ENCODE results near the gene ARX. TPM values are rescaled to one million over a fixed set of nuclear protein-coding genes. Genes with fewer than 3 reads are reported as not detected.

ARX gene
- total RNA-seq, 1 experiment from 2014 or later = 0.24 TPM

DNA sequence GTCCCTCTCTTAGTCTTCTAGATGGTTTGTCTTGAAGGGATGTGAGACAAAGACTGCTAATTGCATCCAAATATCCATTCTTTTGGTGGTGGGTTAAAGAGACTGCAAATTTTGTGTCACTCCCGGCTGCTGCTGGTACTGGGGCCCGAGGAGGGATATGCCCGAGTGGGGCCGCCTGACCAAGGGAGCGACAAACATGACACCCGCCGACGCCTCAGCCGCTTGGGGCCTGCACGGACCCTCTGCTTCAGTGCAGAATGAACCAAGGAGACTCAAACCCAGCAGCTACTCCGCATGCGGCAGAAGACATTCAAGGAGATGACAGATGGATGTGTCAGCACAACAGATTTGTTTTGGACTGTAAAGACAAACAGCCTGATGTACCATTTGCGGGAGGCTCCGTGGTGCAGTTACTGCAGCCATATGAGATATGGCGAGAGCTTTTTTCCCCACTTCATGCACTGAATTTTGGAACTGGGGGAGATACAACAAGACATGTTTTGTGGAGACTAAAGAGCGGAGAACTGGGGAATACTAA lies 13.6 kb upstream of the ARX start:
- Histone ChIP-seq H3K27me3 (ENCODE audit: insufficient read depth, low read length) (no peaks in the 10 kb centered on the region), H4K8ac (replicated peaks; ENCODE audit: insufficient read length, low read depth, low read length) (no peak overlapping the region), H2AK5ac (ENCODE audit: insufficient read length, low read length) (no peak overlapping the region), H2BK15ac (ENCODE audit: low read depth, low read length) (no peak overlapping the region), H3K79me2 (ENCODE audit: insufficient read depth, low read length) (no peaks in the 10 kb centered on the region), H2BK12ac (ENCODE audit: insufficient read length, low read depth, low read length) (no peak overlapping the region), H3K56ac (ENCODE audit: insufficient read length, low read depth, low read length) (no peak overlapping the region), H3K4ac (ENCODE audit: low read depth, low read length) (no peak overlapping the region), H3T11ph (ENCODE audit: low read length) (no peak overlapping the region), H2BK20ac (ENCODE audit: low read depth, low read length, poor library complexity, severe bottlenecking) (no peak overlapping the region), H2BK120ac (ENCODE audit: low read depth, low read length, poor library complexity, severe bottlenecking) (no peak overlapping the region), H3K4me2 (ENCODE audit: insufficient read depth, insufficient read length, low read length) (no peak overlapping the region), H3K4me1 (ENCODE audit: insufficient read depth, low read length) (no peaks in the 10 kb centered on the region; the same call in 1 of the 2 replicates), H3K27ac (ENCODE audit: insufficient read length, low read depth, low read length) (no peak overlapping the region), H3K23ac (ENCODE audit: insufficient read length, low read depth, low read length) (no peak overlapping the region), H3K23me2 (ENCODE audit: insufficient read length, low read depth, low read length, poor library complexity, severe bottlenecking) (no peaks in the 10 kb centered on the region), H4K20me1 (ENCODE audit: control insufficient read depth, insufficient read depth, insufficient read length) (no peaks in the 10 kb centered on the region), H3K18ac (ENCODE audit: insufficient read length, low read depth, low read length) (no peak overlapping the region), H3K79me1 (ENCODE audit: insufficient read depth, low read depth, low read length, poor library complexity, severe bottlenecking) (no peaks in the 10 kb centered on the region), H2AFZ (ENCODE audit: low read length) (no peak overlapping the region), H3K14ac (ENCODE audit: insufficient read depth, low read length) (no peak overlapping the region), H3K9ac (ENCODE audit: extremely low read depth, insufficient read length, low read length) (no peak overlapping the region), H4K91ac (ENCODE audit: insufficient read length, low read depth, low read length) (no peak overlapping the region), H3K9me3 (ENCODE audit: control insufficient read depth, low read depth, low read length) (no peaks in the 10 kb centered on the region), H4K5ac (ENCODE audit: insufficient read length, low read depth, low read length) (no peak overlapping the region), H2BK5ac (ENCODE audit: insufficient read length, low read length) (no peak overlapping the region)
- Mint-ChIP-seq H3K4me1 (peaks cover 26 to 27% of the 10 kb centered on the region in 2 experiments), H3K27me3 (ENCODE audit: low read depth) (peaks cover 22% of the 10 kb centered on the region), H3K36me3 (ENCODE audit: insufficient read depth in 1 of 3, low read depth in 3 of 3) (no peaks in the 10 kb centered on the region), H3K9me3 (no peaks in the 10 kb centered on the region), H3K27ac (no peak overlapping the region), H3K4me3 (no peak overlapping the region)
- WGBS (ENCODE audit: extremely low coverage, insufficient read length, low lambda C conversion rate) = no CpG with 5 or more reads among the region's 16 CpGs
- no peak for DNase-seq
- TF ChIP-seq, protein P1, sequence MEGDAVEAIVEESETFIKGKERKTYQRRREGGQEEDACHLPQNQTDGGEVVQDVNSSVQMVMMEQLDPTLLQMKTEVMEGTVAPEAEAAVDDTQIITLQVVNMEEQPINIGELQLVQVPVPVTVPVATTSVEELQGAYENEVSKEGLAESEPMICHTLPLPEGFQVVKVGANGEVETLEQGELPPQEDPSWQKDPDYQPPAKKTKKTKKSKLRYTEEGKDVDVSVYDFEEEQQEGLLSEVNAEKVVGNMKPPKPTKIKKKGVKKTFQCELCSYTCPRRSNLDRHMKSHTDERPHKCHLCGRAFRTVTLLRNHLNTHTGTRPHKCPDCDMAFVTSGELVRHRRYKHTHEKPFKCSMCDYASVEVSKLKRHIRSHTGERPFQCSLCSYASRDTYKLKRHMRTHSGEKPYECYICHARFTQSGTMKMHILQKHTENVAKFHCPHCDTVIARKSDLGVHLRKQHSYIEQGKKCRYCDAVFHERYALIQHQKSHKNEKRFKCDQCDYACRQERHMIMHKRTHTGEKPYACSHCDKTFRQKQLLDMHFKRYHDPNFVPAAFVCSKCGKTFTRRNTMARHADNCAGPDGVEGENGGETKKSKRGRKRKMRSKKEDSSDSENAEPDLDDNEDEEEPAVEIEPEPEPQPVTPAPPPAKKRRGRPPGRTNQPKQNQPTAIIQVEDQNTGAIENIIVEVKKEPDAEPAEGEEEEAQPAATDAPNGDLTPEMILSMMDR (conservative IDR thresholded peaks at IDR 0.05) = no peak
